IMR-90 (cell line): ENCODE results near the gene PYGB. TPM values are rescaled to one million over a fixed set of nuclear protein-coding genes. Genes with fewer than 3 reads are reported as not detected.

Source experiments
- ATAC-seq: fragments of 200-7000 bp; cut with Tn5 transposase; 2 replicates; pipeline ENCODE4 v1.9.1; 2020; ENCODE audit warnings: low read depth, mild to moderate bottlenecking, moderate library complexity
- BruUV-seq: library from RNA; stranded (reverse); fragments of 400-500 nt; replicated peaks from 2 replicates; lab custom pipeline; 2021; lab: Mats Ljungman, UMichigan
- CTCF ChIA-PET: fragments of 300-600 bp; formaldehyde crosslinking; extraction: SDS; loops from one replicate; lab custom pipeline; 2021; ENCODE audit warnings: antibody characterized with exemption; lab: Yijun Ruan, JAX
- POLR2A ChIA-PET: fragments of 300-600 bp; sonication (Branson Sonifier 250); formaldehyde crosslinking; loops from one replicate; lab custom pipeline; 2022; ENCODE audit warnings: antibody characterized with exemption; ENCODE audit not compliant: unreplicated experiment; lab: Charles Lee
- DNase-seq: peaks from one replicate; pipeline ENCODE4 v3.0.0; 2013
- H2AFZ ChIP-seq: replicated peaks from 2 replicates; pipeline ENCODE3; 2013; ENCODE audit warnings: low read length, mild to moderate bottlenecking; ENCODE audit not compliant: poor library complexity
- H2AK5ac ChIP-seq: 2 replicates; pipeline ENCODE4 v1.6.1; 2013; ENCODE audit warnings: low read depth, low read length, inconsistent platforms
- H2AK9ac ChIP-seq: replicated peaks from 2 replicates; pipeline ENCODE3; 2013; ENCODE audit warnings: mild to moderate bottlenecking, low read depth, low read length, moderate library complexity; ENCODE audit not compliant: poor library complexity
- H2BK120ac ChIP-seq: 2 replicates; pipeline ENCODE4 v1.6.1; 2013; ENCODE audit warnings: low read depth, low read length, inconsistent platforms
- H2BK15ac ChIP-seq: 3 replicates; pipeline ENCODE4 v1.6.1; 2013; ENCODE audit warnings: low read depth, low read length, inconsistent platforms
- H2BK20ac ChIP-seq: 2 replicates; pipeline ENCODE4 v1.6.1; 2013; ENCODE audit warnings: low read depth, mild to moderate bottlenecking, inconsistent platforms, low read length, moderate library complexity
- H2BK5ac ChIP-seq: 2 replicates; pipeline ENCODE4 v1.6.1; 2013; ENCODE audit warnings: mild to moderate bottlenecking, low read depth, low read length, inconsistent platforms; ENCODE audit not compliant: poor library complexity, severe bottlenecking
- H3K14ac ChIP-seq: replicated peaks from 2 replicates; pipeline ENCODE4 v1.6.1; 2013; ENCODE audit warnings: low read depth, low read length, inconsistent platforms
- H3K18ac ChIP-seq: 2 replicates; pipeline ENCODE4 v1.6.1; 2013; ENCODE audit warnings: low read depth, low read length, control low read depth
- H3K23ac ChIP-seq: 2 replicates; pipeline ENCODE4 v1.6.1; 2013; ENCODE audit warnings: low read depth, low read length, inconsistent platforms
- H3K27ac ChIP-seq: 2 replicates; pipeline ENCODE4 v1.5.1; 2013; ENCODE audit warnings: mild to moderate bottlenecking, control low read depth, low read length; ENCODE audit not compliant: insufficient read depth
- H3K27me3 ChIP-seq: 2 replicates; pipeline ENCODE4 v1.6.1; 2013; ENCODE audit warnings: low read length; ENCODE audit not compliant: control insufficient read depth, insufficient read depth
- H3K36me3 ChIP-seq: 2 replicates; pipeline ENCODE4 v1.6.1; 2013; ENCODE audit warnings: low read length, mixed read lengths; ENCODE audit not compliant: control insufficient read depth, insufficient read depth
- H3K4ac ChIP-seq: 2 replicates; pipeline ENCODE4 v1.6.1; 2013; ENCODE audit warnings: low read depth, low read length, inconsistent platforms
- H3K4me1 ChIP-seq: 2 replicates; pipeline ENCODE4 v1.6.1; 2013; ENCODE audit warnings: low read length, mixed read lengths; ENCODE audit not compliant: control insufficient read depth, insufficient read depth
- H3K4me2 ChIP-seq: 2 replicates; pipeline ENCODE4 v1.6.1; 2013; ENCODE audit warnings: low read depth, mild to moderate bottlenecking, control low read depth, low read length, moderate library complexity
- H3K4me3 ChIP-seq: 2 replicates; pipeline ENCODE4 v1.5.1; 2013; ENCODE audit warnings: low read depth, mild to moderate bottlenecking, control low read depth, low read length, moderate library complexity; ENCODE audit not compliant: insufficient read depth
- H3K56ac ChIP-seq: 2 replicates; pipeline ENCODE4 v1.6.1; 2013; ENCODE audit warnings: low read length, inconsistent platforms; ENCODE audit not compliant: insufficient read depth; ENCODE audit errors: extremely low read depth
- H3K79me1 ChIP-seq, 2 experiments: 2 replicates each; pipeline ENCODE4 v1.6.1; 2013; ENCODE audit warnings: low read length in 2 of 2, inconsistent platforms in 1 of 2, low read depth in 1 of 2
- H3K9ac ChIP-seq: 2 replicates; pipeline ENCODE4 v1.6.1; 2013; ENCODE audit warnings: low read depth, low read length, control low read depth
- H3K9me1 ChIP-seq: 2 replicates; pipeline ENCODE4 v1.6.1; 2013; ENCODE audit warnings: low read length, inconsistent platforms; ENCODE audit not compliant: insufficient read depth
- H3K9me3 ChIP-seq: 2 replicates; pipeline ENCODE4 v1.6.1; 2013; ENCODE audit warnings: low read length; ENCODE audit not compliant: control insufficient read depth, insufficient read depth
- H4K20me1 ChIP-seq: 2 replicates; pipeline ENCODE4 v1.6.1; 2013; ENCODE audit warnings: low read length, inconsistent platforms; ENCODE audit not compliant: insufficient read depth
- H4K5ac ChIP-seq: 2 replicates; pipeline ENCODE4 v1.6.1; 2013; ENCODE audit warnings: mild to moderate bottlenecking, low read depth, low read length, control low read depth
- H4K8ac ChIP-seq, 2 experiments: 2 replicates each; pipeline ENCODE4 v1.6.1; 2013; ENCODE audit warnings: low read depth in 2 of 2, low read length in 2 of 2, control low read depth in 1 of 2, inconsistent platforms in 1 of 2
- H4K91ac ChIP-seq: 2 replicates; pipeline ENCODE4 v1.6.1; 2013; ENCODE audit warnings: low read depth, low read length, inconsistent platforms; ENCODE audit not compliant: insufficient read depth
- CEBPB ChIP-seq: IDR thresholded peaks from 2 replicates; pipeline ENCODE4 v1.6.1; 2012; ENCODE audit warnings: low read depth, low read length, improper control_type of control experiment
- CHD1 ChIP-seq: IDR thresholded peaks from 2 replicates; pipeline ENCODE4 v1.6.1; 2012; ENCODE audit warnings: low read depth, low read length, improper control_type of control experiment
- FOS ChIP-seq: fragments of 150-350 bp; IDR thresholded peaks from 2 replicates; pipeline ENCODE4 v1.6.1; 2016; ENCODE audit warnings: low read depth, low read length
- MAFK ChIP-seq: IDR thresholded peaks from 2 replicates; pipeline ENCODE4 v1.6.1; 2012; ENCODE audit warnings: low read depth, low read length, improper control_type of control experiment
- MAZ ChIP-seq: IDR thresholded peaks from 2 replicates; pipeline ENCODE4 v1.6.1; 2012; ENCODE audit warnings: low read depth, mild to moderate bottlenecking, low read length, improper control_type of control experiment, moderate library complexity, borderline replicate concordance
- MXI1 ChIP-seq: IDR thresholded peaks from 2 replicates; pipeline ENCODE4 v1.6.1; 2012; ENCODE audit warnings: low read depth, mild to moderate bottlenecking, low read length, moderate library complexity, borderline replicate concordance
- NFE2L2 ChIP-seq: fragments of 150-350 bp; IDR thresholded peaks from 2 replicates; pipeline ENCODE4 v1.6.1; 2016; ENCODE audit warnings: low read depth, mild to moderate bottlenecking, low read length
- RAD21 ChIP-seq: IDR thresholded peaks from 2 replicates; pipeline ENCODE4 v1.6.1; 2012; ENCODE audit warnings: low read length, improper control_type of control experiment
- RCOR1 ChIP-seq: IDR thresholded peaks from 2 replicates; pipeline ENCODE4 v1.6.1; 2012; ENCODE audit warnings: mild to moderate bottlenecking, low read length, improper control_type of control experiment; ENCODE audit not compliant: insufficient replicate concordance
- RFX5 ChIP-seq: IDR thresholded peaks from 2 replicates; pipeline ENCODE4 v1.8.0; 2012; ENCODE audit warnings: low read depth, mild to moderate bottlenecking, low read length, moderate library complexity
- SMC3 ChIP-seq: fragments of 150-350 bp; IDR thresholded peaks from 2 replicates; pipeline ENCODE4 v1.6.1; 2016; ENCODE audit warnings: low read depth, mild to moderate bottlenecking, antibody characterized with exemption, low read length, moderate library complexity
- WGBS, 2 experiments: methylation state at CpG; one replicate each; pipeline versions ENCODE4 v1.1.5 to v1.1.7; 2013; ENCODE audit warnings: missing lambda C conversion rate in 2 of 2; ENCODE audit not compliant: insufficient read length in 1 of 2; ENCODE audit errors: extremely low coverage in 2 of 2; 5-methylcytosine and 5-hydroxymethylcytosine counted together
- dilution Hi-C: fragments of 300-500 bp; cut with HindIII; formaldehyde crosslinking; loops from one replicate; pipeline ENCODE4 v1.14.3; 2018; ENCODE audit warnings: low sequenced_read_pairs; ENCODE audit not compliant: unreplicated experiment
- in situ Hi-C: fragments of 300-500 bp; cut with MboI; formaldehyde crosslinking; loops from 3 replicates; pipeline ENCODE4 v1.14.3; 2019; ENCODE audit warnings: low sequenced_read_pairs, inconsistent platforms, mixed read lengths
- intact Hi-C: fragments of 100-400 bp; cut with micrococcal nuclease; formaldehyde crosslinking; loops from 2 replicates; pipeline ENCODE4 v1.10.0; 2022
- polyA plus RNA-seq, 3 experiments: library from polyadenylated mRNA; depleted of rRNA; stranded (reverse); fragments of >200 nt; gene quantifications; 2 replicates each; pipeline ENCODE4 v1.2.3, GENCODE V29; 2012; ENCODE audit warnings: low replicate concordance in 1 of 3
- total RNA-seq: library from RNA; depleted of rRNA; stranded (reverse); fragments of >200 nt; gene quantifications from 2 replicates; pipeline ENCODE4 v1.2.3, GENCODE V29; 2012
- TF ChIP-seq, protein P1 (sequence below): fragments of 150-350 bp; IDR thresholded peaks from 2 replicates; pipeline ENCODE4 v1.6.1; 2017; ENCODE audit warnings: mild to moderate bottlenecking, antibody characterized with exemption, low read length, low read depth
- TF ChIP-seq, protein P2 (sequence below): fragments of 150-350 bp; IDR thresholded peaks from 2 replicates; pipeline ENCODE4 v1.6.1; 2016; ENCODE audit warnings: low read depth, mild to moderate bottlenecking, low read length, moderate library complexity, borderline replicate concordance

PYGB gene
- total and polyA plus RNA-seq, 2 of the 4 experiments (the other 2 are of a cell fraction), result 72.4 to 83.1 TPM

DNA sequence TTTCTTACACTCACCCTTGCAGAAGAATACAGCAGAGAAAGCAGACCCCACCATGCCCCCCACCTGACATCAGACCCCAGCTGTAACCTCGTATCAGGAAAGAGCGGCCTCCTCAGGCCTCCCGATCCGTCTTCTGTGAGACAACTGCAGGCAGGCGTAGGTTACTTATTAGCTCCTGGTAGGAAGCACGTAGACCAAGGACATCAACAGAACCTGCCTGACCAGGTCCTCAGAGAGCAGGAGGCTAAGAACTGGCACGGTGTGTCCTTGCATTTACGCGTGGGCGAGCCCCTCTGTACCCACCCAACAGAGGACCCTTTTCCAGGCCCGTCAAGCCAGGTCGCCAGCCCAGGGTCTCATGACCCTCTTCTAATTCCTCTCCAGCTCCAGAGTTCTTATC is 91.7 kb downstream of the PYGB start:
- no peak for ATAC-seq

More for the DNA sequence above, 91.7 kb downstream of the PYGB start:
- no peak overlapping the region for H4K5ac ChIP-seq
- H2AK9ac ChIP-seq, result no peak overlapping the region
- peaks cover 5% of the 10 kb centered on the region for H3K36me3 ChIP-seq
- peaks cover 8% of the 10 kb centered on the region for H3K4me1 ChIP-seq
- no peak overlapping the region for H3K18ac ChIP-seq
- dilution Hi-C loops, result no loop called here
- H3K9me1 ChIP-seq, result peaks cover 13% of the 10 kb centered on the region
- in situ Hi-C loops, result no loop called here
- H3K4me2 ChIP-seq, result no peak overlapping the region
- no peak overlapping the region for H3K9ac ChIP-seq
- no peak overlapping the region for H2BK20ac ChIP-seq
- no TSS peak for BruUV-seq
- CTCF ChIA-PET, result interaction anchor here (0.9 kb wide), 1 partner anchor 13 kb away, joined by 3 read pairs; no protein-coding TSS in a partner anchor
- H4K8ac ChIP-seq, result 0 out of 4 replicates have a peak overlapping the region, but pooled peaks of 1 of the 2 experiments have one; percentile 23
- H2BK120ac ChIP-seq, result no peak overlapping the region
- intact Hi-C loops, result no loop called here
- no peak overlapping the region for H3K23ac ChIP-seq
- POLR2A ChIA-PET, result no interaction called here
- no peak overlapping the region for H2BK15ac ChIP-seq
- no peak overlapping the region for H2AFZ ChIP-seq
- H3K79me1 ChIP-seq, result peaks cover 50 to 71% of the 10 kb centered on the region in 2 experiments
- H3K14ac ChIP-seq, result no peak overlapping the region
- no peaks in the 10 kb centered on the region for H3K9me3 ChIP-seq
- H2BK5ac ChIP-seq, result no peak overlapping the region
- H4K91ac ChIP-seq, result no peak overlapping the region
- no peak overlapping the region for H3K4ac ChIP-seq
- TF ChIP-seq RFX5, result no peak
- TF ChIP-seq NFE2L2, result no peak
- TF ChIP-seq RAD21, result no peak
- TF ChIP-seq MAZ, result no peak
- TF ChIP-seq, protein P1, sequence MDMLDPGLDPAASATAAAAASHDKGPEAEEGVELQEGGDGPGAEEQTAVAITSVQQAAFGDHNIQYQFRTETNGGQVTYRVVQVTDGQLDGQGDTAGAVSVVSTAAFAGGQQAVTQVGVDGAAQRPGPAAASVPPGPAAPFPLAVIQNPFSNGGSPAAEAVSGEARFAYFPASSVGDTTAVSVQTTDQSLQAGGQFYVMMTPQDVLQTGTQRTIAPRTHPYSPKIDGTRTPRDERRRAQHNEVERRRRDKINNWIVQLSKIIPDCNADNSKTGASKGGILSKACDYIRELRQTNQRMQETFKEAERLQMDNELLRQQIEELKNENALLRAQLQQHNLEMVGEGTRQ, result no peak
- no peak for TF ChIP-seq FOS
- no peak for TF ChIP-seq CEBPB
- TF ChIP-seq CHD1, result no peak
- TF ChIP-seq MAFK, result no peak
- TF ChIP-seq, protein P2, sequence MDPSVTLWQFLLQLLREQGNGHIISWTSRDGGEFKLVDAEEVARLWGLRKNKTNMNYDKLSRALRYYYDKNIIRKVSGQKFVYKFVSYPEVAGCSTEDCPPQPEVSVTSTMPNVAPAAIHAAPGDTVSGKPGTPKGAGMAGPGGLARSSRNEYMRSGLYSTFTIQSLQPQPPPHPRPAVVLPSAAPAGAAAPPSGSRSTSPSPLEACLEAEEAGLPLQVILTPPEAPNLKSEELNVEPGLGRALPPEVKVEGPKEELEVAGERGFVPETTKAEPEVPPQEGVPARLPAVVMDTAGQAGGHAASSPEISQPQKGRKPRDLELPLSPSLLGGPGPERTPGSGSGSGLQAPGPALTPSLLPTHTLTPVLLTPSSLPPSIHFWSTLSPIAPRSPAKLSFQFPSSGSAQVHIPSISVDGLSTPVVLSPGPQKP, result no peak
- no peak for TF ChIP-seq MXI1
- TF ChIP-seq SMC3, result no peak
- TF ChIP-seq RCOR1, result no peak
- no peak overlapping the region for H3K27ac ChIP-seq
- 96% methylated on average over 5 of the region's 12 CpGs; no CpG with 5 or more reads in 1 of the 2 experiments for WGBS, 2 experiments
- H3K4me3 ChIP-seq, result no peak overlapping the region
- H4K20me1 ChIP-seq, result peaks cover 39% of the 10 kb centered on the region
- H2AK5ac ChIP-seq, result no peak overlapping the region
- H3K56ac ChIP-seq, result no peak overlapping the region
- no peak for DNase-seq
- H3K27me3 ChIP-seq, result no peaks in the 10 kb centered on the region
